ENCODE measurements around the gene GNG8. TPM values are rescaled to one million over a fixed set of nuclear protein-coding genes. Genes with fewer than 3 reads are reported as not detected.

Gene GNG8
- polyA plus RNA-seq, 1 donor from 2014 or later: not detected

GRCh38 chr19:46618670-46619231 lies 17.3 kb downstream of the GNG8 start:
- H3K9ac ChIP-seq (ENCODE audit: low read length): no peak overlapping the region
- H3K4me2 ChIP-seq (ENCODE audit: low read length): no peak overlapping the region
- H3K27ac ChIP-seq (ENCODE audit: low read length): no peak overlapping the region
- no peaks in the 10 kb centered on the region for H3K9me3 ChIP-seq (ENCODE audit: low read length)
- no peaks in the 10 kb centered on the region for H3K27me3 ChIP-seq (ENCODE audit: insufficient read depth, low read depth, low read length)
- H3K36me3 ChIP-seq (ENCODE audit: insufficient read depth, low read length): no peaks in the 10 kb centered on the region
- no peak overlapping the region for H2AFZ ChIP-seq (ENCODE audit: low read depth, low read length)
- no peaks in the 10 kb centered on the region for H4K20me1 ChIP-seq (ENCODE audit: insufficient read depth)
- no peaks in the 10 kb centered on the region for H3K79me2 ChIP-seq (replicated peaks; ENCODE audit: insufficient read depth, low read length)
- no peak overlapping the region for H3K4me3 ChIP-seq (ENCODE audit: low read length)
- H3K9me2 ChIP-seq (ENCODE audit: insufficient read depth, low read length): no peaks in the 10 kb centered on the region
- TF ChIP-seq TAF1 (IDR thresholded peaks at IDR 0.05; ENCODE audit: low read depth) (no peak), RAD21 (conservative IDR thresholded peaks at IDR 0.05) (no peak), EZH2 (IDR thresholded peaks at IDR 0.05; ENCODE audit: borderline replicate concordance, insufficient read depth, low read length, poor library complexity, severe bottlenecking) (no peak), CTCF (IDR thresholded peaks at IDR 0.05; ENCODE audit: poor library complexity, severe bottlenecking) (no peak), EP300 (conservative IDR thresholded peaks at IDR 0.05; ENCODE audit: poor library complexity, severe bottlenecking) (no peak), SMC3 (conservative IDR thresholded peaks at IDR 0.05; ENCODE audit: poor library complexity) (no peak), MXI1 (conservative IDR thresholded peaks at IDR 0.05; ENCODE audit: poor library complexity, severe bottlenecking) (no peak), POLR2AphosphoS5 (IDR thresholded peaks at IDR 0.05) (no peak), REST (IDR thresholded peaks at IDR 0.05; ENCODE audit: borderline replicate concordance) (no peak)
- H3F3A ChIP-seq (ENCODE audit: insufficient read depth, low read length, poor library complexity, severe bottlenecking): no peaks in the 10 kb centered on the region

GRCh38 chr19:46617601-46618000 lies 18.4 kb downstream of the GNG8 start:
- no peak overlapping the region for H2AFZ ChIP-seq (ENCODE audit: low read depth, low read length)
- no peaks in the 10 kb centered on the region for H3K36me3 ChIP-seq (ENCODE audit: insufficient read depth, low read length)
- no peak for TF ChIP-seq REST (IDR thresholded peaks at IDR 0.05; ENCODE audit: borderline replicate concordance)
- TF ChIP-seq EP300 (conservative IDR thresholded peaks at IDR 0.05; ENCODE audit: poor library complexity, severe bottlenecking): no peak
- TF ChIP-seq POLR2AphosphoS5 (IDR thresholded peaks at IDR 0.05): no peak
- no peak for TF ChIP-seq MXI1 (conservative IDR thresholded peaks at IDR 0.05; ENCODE audit: poor library complexity, severe bottlenecking)
- no peak for TF ChIP-seq EZH2 (IDR thresholded peaks at IDR 0.05; ENCODE audit: borderline replicate concordance, insufficient read depth, low read length, poor library complexity, severe bottlenecking)
- no peak for TF ChIP-seq RAD21 (conservative IDR thresholded peaks at IDR 0.05)
- no peak for TF ChIP-seq TAF1 (IDR thresholded peaks at IDR 0.05; ENCODE audit: low read depth)
- TF ChIP-seq CTCF (IDR thresholded peaks at IDR 0.05; ENCODE audit: poor library complexity, severe bottlenecking): no peak
- TF ChIP-seq SMC3 (conservative IDR thresholded peaks at IDR 0.05; ENCODE audit: poor library complexity): no peak
- no peaks in the 10 kb centered on the region for H3K79me2 ChIP-seq (replicated peaks; ENCODE audit: insufficient read depth, low read length)
- H3K9me3 ChIP-seq (ENCODE audit: low read length): no peaks in the 10 kb centered on the region
- H3K27ac ChIP-seq (ENCODE audit: low read length): no peak overlapping the region
- H4K20me1 ChIP-seq (ENCODE audit: insufficient read depth): no peaks in the 10 kb centered on the region
- no peaks in the 10 kb centered on the region for H3K9me2 ChIP-seq (ENCODE audit: insufficient read depth, low read length)
- no peak overlapping the region for H3K4me3 ChIP-seq (ENCODE audit: low read length)
- H3K27me3 ChIP-seq (ENCODE audit: insufficient read depth, low read depth, low read length): no peaks in the 10 kb centered on the region
- H3K9ac ChIP-seq (ENCODE audit: low read length): no peak overlapping the region
- no peaks in the 10 kb centered on the region for H3F3A ChIP-seq (ENCODE audit: insufficient read depth, low read length, poor library complexity, severe bottlenecking)
- no peak overlapping the region for H3K4me2 ChIP-seq (ENCODE audit: low read length)
